Measurements from ENCODE around the gene INSIG1.

Gene INSIG1

DNA sequence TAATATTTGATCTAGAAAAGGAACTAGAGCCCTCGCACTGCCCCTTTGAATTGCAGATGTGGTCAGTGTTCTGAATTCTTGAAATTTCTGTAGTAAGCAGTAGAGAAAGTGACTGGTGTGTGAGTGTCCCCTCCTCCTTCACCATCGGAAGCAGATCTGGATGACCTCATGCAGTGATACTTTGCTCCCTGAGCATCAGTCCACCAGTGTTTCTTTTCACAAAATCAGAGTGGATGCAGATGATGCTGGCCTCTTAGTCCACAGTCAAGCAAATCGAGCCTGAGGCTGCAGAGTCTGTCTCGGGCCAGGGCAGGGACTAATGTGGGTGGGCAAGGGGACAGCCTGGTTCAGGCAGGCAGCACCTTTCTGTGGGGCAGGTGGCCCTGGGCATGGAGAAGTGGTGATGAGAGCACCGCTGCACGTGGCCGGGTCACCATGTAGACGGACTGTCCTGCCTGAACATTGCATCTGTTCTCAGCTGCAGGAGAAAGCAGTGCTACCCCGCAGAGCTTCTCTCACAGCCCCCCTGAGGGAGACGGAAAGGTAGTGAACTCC, 5.4 kb downstream of the INSIG1 start:
- no peak for DNase-seq (ENCODE audit: low read depth, low spot score)

DNA sequence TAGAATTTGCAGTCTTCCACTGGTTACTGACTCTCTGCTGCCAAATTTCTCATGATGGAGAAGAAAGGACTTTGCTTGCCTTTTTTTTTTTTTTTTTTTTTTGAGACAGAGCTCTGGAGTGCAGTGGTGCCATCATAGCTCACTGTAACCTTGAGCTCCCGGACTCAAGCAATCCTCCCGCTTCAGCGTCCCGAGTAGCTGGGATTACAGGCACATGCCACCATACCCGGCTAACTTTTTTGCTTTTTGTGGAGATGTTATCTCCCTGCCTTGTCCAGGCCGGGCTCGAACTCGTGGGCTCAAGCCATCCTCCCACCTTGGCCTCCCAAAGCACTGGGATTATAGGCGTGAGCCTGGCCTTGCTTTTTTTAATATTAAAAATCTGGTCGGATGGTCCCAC, 6.2 kb downstream of the INSIG1 start:
- DNase-seq (ENCODE audit: low read depth, low spot score), result no peak

DNA sequence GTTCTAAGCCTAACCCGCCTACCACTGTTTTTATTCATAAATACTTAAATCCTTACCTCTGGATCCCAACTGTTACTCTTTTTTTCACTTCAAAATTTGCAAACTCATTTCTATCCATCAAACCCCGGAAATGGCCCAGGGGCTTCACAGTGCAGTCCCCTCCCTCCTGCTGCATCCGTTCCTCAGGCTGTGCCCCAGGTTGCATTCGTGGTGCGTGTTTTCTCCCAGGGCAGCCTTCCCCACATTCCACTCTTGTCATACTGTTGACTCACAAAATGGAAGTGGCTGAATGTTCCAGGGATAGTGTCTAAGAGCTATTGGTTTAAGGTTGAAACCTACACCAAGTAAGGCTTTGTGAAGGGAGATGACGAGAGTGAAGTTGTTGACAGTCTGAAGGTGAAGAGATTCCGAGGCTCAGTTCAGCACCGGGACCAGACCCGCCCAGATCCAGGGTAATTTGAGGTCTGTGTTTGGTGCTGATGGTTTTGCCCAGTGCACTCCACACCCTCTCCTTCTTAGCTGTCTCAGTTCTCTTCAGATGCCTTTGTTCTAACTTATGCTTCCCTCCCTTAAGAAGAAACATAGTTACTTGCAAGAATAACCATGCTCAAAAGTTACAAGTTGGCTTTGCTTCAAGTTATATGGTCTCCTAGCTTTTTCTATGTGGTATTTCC, 7.7 kb downstream of the INSIG1 start:
- no peak for DNase-seq (ENCODE audit: low read depth, low spot score)

DNA sequence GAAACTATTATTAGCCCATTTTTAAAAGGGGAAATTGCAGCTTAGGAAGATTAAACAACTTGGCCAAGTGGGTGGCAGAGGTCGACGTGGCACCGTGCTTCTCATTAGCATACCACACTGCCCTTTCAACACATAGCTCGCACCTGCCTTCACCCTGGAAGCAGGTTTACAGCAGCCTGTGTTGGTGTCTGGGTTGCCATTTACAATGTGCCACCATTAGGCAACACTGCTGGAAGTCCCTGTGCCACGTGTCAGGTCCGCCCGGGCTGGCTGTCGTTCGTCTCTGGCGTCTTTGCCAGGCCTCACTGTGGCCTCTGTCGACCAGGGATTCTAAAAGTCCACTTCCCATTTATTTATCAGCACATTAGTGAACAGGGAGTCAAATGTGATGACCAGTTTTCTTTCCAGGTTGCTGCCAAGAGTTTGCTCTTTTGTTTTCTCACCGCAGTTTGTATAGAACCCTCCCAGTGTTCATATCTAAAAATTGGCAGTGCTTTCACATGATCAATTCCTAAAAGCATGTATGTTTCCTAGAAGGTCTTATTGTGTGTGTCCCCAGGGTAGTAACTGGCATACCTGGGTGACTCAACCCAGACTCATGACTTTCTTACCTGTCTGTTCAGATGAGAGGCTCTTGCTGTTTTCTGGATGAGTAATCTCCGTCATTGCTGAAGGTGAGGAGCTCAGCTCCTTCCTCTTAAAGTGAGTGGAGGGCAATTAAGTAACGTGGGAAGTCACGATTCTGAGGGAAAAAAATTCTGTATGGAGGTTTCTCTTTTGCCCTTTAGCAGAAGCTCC, 9.2 kb downstream of the INSIG1 start:
- DNase-seq (ENCODE audit: low read depth, low spot score), result no peak

DNA sequence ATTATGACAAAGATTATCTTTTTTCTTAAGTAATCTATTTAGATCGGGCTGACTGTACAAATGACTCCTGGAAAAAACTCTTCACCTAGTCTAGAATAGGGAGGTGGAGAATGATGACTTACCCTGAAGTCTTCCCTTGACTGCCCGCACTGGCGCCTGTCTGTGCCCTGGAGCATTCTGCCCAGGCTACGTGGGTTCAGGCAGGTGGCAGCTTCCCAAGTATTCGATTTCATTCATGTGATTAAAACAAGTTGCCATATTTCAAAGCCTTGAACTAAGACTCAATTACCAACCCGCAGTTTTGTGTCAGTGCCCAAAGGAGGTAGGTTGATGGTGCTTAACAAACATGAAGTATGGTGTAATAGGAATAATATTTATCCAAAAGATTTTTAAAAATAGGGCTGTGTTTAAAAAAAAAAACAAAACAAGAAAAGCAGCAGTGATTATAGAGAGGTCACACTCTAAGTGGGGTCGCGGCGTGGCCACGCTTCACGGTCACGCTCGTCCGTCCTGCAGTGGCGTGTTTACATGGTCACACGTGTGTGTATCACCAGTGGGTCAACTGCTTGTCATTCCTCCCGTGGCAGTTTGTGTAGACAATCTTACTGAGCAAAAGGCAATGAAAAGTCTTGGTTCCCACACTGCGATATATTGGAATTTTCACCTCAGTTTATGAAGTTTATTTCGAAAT, 10.8 kb downstream of the INSIG1 start:
- DNase-seq (ENCODE audit: low read depth, low spot score), result no peak

DNA sequence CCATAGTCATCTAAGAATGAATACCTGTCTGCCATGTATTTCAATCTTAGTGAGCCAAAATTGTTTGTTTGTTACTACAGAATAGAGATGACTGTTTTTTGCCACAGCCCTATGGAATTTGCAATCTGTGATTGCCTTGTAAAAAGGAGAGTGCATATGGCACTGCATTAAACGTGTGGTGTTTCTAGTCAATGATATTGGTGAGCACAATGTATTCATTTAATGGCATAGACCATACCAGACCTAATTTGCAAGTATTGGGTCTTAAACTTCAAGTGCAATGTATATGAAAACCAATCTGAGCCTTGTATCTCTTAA, 11.3 kb downstream of the INSIG1 start:
- no peak for DNase-seq (ENCODE audit: low read depth, low spot score)

DNA sequence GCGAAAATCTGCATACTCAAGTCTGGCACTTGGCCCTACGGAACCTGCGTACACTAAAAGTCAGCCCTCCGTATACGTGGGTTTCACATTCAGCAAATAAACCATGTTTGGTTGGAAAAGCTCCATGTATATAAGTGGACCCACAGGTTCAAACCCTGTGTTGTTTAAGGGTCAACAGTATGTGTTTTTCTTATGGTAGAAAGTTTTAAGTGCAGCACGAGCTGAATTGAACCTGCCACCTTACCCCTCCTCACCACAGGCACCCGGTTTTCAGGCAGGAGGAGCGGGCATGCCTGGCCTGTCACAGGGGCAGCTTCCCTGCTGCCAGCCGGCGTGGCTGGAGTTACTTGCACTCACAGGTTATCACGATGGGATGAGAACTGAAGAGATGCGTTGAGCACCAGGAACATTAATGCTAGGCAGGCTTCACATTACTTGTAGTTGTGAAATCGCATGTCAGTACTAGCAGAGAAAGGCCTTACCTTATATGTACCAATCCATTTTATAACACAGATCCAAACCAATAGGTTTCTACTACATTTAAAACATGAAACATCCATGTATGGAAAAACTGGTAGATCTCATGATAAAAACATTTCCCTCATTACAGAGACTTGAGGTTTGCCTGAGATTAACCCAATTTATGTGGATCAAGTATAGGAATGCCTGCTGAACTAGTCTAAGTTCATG, 12.9 kb downstream of the INSIG1 start:
- DNase-seq (ENCODE audit: low read depth, low spot score), result no peak

DNA sequence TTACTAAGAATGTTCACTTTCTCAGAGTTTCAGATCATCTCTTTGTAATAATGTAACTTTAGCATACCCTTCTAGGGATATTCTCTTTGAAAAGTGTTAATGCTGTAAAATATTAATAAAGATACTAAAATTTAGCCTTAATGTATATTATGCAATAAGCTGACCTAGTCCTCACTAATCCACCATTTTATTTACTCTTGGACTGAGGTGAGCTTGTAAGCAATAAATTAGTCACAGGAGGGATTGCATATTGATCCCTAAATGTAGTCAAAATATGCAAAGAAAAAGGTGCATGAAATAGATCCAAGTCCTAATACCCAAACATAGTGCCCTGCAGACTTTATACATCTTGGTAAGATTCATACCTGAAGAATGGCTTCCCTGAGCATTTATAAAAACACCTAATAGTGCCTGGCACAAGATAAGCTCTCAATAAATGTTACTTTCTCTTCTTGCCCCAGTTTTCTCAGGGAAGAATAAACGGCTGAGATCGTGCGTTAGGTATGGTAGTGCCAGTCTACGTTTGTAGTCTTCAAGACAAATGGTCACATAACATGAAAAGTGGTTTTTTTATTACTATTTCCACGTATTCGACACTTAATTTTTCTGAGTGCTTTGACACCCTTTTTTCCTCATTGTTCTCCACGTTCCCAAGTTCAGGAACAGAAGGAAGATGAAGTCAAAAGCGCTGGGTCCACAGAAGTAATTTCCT, 14.3 kb downstream of the INSIG1 start:
- DNase-seq (ENCODE audit: low read depth, low spot score), result no peak

DNA sequence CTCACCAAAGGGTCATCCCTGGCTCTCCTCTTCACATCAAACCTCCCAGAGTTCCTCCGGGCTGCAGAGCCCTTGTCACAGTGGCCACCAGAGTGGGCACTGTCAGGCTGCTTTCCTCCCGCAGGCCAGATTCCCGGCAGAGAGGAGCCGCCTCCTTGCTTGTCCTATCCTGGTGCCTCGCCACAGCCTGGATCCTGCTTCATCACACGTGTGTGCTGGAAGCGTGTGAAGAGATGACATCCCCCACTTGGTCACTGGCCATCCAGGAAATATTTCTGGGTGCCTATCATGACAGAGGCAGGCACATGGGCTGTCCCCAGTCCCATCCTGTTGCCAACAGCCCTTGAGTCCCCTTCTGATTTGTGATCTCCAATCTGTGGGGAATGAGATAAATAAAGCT, 15.0 kb downstream of the INSIG1 start:
- no peak for DNase-seq (ENCODE audit: low read depth, low spot score)

DNA sequence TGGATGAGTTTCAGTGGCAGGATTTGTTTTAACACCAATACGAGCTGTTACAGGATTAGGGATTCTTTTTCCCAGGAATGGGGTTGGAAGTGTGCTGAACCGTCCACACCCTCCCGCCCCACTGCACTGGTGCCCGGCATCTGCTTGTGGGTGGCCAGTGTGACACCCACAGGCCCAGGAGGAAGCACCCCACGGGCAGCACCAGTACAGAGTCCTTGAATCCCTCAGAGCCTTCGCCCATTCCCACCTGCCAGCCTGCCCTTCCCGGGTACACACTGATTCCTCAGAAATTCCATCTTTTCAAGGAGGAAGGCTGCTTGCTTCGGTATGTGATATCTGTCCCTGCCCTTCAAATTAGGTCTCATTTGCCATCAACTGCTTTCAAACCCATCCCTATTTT, 15.4 kb downstream of the INSIG1 start:
- DNase-seq (ENCODE audit: low read depth, low spot score), result no peak

DNA sequence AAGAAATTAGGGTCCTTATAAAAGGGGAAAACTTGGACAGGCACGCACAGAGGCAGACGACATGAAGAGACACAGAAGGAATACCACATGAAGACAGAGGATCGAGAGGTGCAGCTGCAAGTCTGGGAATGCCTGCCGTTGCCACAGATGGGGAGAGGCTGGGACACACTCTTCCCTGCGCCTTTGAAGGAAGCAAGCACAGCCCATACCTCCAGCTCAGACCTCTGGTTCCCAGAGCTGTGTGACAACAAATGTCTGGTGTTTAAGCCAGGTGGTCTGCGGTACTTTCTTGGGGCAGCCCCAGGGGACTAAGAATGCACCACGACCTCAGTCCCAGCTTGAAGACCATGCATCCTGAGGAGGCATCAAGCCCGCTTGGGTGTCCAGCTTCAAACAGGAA, 18.3 kb downstream of the INSIG1 start:
- no peak for DNase-seq (ENCODE audit: low read depth, low spot score)

DNA sequence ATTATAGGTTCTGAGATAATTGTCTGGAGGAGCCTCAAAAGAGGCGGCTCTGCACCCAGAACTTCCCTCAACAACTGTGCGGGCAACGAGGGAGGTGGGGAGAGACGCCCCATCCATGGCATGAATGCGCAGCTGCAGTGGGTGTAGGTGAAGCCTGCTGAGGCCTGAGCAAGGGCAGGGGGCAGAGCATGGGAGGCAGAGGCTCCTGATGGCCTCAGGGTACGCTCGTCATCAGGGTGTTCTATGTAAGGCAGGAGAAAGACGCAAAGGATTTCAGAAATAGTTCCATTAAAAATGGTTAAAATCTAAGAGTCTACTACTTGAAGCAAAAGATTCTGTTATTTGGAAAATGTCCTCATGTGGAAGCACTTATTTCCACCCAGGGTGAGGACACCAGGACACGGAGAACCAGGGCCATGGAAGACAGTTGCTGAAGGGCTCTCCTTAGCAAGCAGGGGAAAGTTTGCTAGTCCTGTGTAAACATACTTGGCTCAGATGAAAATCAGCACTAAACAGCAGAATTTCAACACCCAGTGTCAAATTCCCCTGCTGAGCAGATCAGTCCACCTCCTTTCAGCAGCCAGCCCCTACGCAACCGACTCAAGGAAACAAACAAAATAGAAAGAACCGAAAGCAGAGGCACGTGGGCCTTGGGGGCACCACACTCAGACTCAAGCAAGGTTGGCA, 18.9 kb downstream of the INSIG1 start:
- no peak for DNase-seq (ENCODE audit: low read depth, low spot score)

DNA sequence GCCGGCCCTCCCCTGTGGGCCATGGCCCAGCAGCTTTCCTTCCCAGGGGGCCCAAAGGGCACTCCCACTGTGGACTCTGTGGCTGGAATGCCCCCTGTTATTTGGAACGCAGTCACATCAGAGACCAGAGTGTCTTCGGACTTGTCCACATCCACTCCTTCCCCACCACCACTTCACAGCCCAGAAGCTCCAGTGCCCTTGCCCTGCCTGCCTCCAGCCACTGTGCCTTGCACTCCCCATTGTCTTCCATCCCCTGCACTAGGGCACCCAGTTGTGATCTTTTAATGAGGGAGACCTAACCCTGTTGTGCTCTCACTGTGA, 19.4 kb downstream of the INSIG1 start:
- DNase-seq (ENCODE audit: low read depth, low spot score), result no peak

DNA sequence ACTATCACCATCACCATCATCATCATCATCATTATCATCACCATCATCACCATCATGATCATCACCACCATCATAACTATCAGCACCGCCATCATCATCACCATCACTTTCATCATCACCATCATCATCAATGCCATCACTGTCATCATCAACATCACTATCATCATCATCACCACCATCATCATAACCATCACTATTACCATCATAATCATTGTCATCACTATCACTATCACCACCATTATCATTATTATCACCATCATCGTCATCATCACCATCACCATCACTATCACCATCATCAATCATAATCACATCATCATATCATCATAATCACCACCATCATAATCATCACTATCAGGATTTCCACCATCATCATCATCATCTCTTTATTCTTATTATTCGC, 20.6 kb downstream of the INSIG1 start:
- DNase-seq (ENCODE audit: low read depth, low spot score), result no peak

DNA sequence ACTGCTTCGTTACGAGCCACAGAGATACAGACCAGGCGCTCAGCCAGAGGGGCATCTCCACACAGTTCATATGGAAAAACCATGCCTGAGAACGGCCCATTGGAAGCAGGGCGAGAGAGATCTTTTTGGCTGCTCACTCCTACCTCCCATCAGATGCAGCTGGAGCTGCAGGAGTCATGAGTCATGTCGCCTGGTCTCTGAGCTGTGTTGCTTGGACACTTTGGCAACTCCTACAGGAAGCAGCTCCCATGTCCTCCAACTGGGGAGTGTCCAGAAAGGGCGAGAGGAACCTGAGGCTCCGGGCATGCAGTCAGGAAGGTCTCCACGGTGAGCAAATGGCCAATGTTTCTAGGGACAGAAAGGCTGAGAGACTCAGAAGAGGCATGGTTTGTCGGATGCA, 24.9 kb downstream of the INSIG1 start:
- no peak for DNase-seq (ENCODE audit: low read depth, low spot score)

DNA sequence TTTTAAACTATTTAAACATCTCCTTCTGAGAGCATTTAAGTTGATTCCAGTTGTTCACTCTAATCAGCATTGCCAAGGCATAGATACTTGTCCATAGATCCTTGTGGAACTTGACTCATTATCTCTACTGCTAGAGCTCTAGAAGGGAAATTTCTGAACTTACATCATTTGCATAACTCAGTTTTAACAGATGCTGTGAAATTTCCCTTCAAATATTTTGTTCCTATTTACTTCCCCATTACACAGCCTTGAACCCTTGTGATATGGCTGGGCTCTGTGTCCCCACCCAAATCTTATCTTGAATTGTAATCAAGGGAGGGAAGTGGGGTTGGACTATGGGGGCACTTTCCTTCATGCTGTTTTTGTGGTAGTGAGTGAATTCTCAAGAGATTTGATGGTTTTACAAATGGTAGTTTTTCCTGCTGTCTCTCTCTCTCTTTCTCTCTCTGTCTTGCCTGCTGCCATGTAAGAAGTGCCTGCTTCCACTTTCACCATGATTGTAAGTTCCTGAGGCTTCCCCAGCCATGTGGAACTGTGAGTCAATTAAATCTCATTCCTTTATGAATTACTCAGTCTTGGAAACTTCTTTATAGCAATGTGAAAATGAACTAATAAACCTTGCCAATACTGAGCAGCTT, 25.4 kb downstream of the INSIG1 start:
- no peak for DNase-seq (ENCODE audit: low read depth, low spot score)

DNA sequence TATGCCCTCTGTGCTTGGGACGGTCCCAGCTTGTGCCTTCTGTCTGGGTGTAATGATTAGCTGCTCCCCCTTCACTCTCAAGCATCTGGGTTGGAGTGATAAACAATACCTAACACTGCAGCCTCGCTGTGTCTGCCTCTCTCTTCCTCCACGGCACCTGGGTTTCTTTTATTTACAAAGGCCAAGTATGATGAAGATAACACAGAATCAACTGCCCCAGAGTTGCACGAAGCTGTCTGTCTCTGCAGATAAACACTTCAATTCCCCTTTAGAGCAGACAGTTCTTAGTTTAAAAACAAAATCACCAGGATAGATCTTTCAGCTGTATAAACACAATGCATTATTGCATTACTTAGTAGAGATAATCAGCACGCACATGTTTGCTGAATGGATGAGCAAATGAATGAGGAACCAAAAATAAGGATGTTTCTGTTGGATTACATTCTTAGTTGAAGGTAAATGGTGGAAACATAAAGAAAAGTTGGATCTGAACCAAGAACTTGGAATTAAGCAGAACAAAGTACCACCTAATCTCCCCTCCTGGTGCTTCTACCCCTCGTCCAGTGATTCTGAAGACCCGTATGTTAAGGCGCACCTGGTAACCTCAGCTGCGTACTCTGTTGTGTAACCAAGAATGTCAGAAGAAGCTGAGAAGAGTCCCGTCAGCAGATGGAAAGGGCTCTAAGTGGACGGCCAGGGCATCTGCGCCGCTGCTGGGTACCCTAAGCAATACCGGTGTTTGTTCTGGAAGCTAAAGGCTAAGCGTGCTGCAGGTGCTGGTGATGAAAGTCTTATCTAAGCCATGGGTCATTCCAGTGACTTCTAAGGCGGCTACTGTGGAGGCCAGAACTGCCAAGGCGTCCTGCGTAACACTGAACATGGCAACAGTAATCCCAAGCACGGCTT, 26.6 kb downstream of the INSIG1 start:
- DNase-seq (ENCODE audit: low read depth, low spot score), result no peak

DNA sequence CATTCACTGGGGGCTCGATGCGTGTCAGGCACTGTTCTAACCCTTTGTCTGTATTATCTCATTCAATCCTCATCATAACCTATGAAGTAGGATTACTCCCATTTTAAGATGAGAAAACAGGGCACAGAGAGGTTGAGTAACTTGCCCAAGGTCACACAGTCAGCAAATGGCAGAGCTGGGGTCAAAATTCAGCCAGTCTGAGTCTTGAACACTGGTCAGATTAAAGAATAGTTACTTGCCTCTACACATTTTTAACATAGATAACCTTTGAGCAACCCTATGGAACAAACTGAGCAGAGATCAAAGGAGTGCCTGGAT, 27.2 kb downstream of the INSIG1 start:
- DNase-seq (ENCODE audit: low read depth, low spot score), result no peak

DNA sequence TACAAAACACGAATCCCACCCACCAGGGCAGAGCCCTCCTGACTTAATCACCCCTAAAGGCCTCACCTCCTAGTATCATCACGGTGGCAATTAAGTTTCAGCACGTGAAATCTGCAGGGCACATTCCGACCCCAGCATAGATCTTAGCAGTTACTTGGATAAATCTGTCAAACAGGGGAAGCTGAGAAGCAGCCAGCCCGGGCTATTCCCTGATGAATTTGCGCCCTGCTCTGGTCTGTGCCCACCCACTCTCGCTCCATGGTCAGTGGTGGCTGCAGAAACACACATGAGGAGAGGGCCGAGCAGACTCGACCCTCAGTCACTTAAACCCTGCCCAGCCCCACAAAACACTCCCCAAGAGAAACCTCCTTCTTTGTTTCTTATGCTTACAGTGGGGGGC, 28.7 kb downstream of the INSIG1 start:
- no peak for DNase-seq (ENCODE audit: low read depth, low spot score)
